Memory B cell (primary cell): Measurements from ENCODE around the gene HNRNPA2B1.
"Not testable (repeated sequence)": the region's sequence is repeated elsewhere in the genome, so short reads cannot be mapped to it uniquely, and the experiment has no call there.

Source experiments
- ATAC-seq: fragments of 150-1000 bp; cut with Tn5 transposase; 2 replicates; pipeline ENCODE4 v1.10.0; 2021; ENCODE audit warnings: low read depth, mild to moderate bottlenecking, moderate library complexity
- DNase-seq, 2 donors: peaks; one replicate each; pipeline ENCODE4 v3.0.0; 2022; ENCODE audit warnings: low spot score in 2 of 2
- H3K27ac Mint-ChIP-seq: one replicate; pipeline ENCODE4 v1.8.0; 2022; ENCODE audit warnings: mild to moderate bottlenecking, moderate library complexity, mixed read lengths
- H3K27me3 Mint-ChIP-seq: one replicate; pipeline ENCODE4 v1.8.0; 2022; ENCODE audit warnings: mixed read lengths
- H3K36me3 Mint-ChIP-seq: one replicate; pipeline ENCODE4 v1.8.0; 2022; ENCODE audit warnings: mild to moderate bottlenecking, mixed read lengths
- H3K4me1 Mint-ChIP-seq: one replicate; pipeline ENCODE4 v1.8.0; 2022; ENCODE audit warnings: mixed read lengths
- H3K4me3 Mint-ChIP-seq: one replicate; pipeline ENCODE4 v1.8.0; 2022; ENCODE audit warnings: mild to moderate bottlenecking, moderate library complexity, mixed read lengths
- H3K9me3 Mint-ChIP-seq: one replicate; pipeline ENCODE4 v1.8.0; 2022; ENCODE audit warnings: mixed read lengths

The HNRNPA2B1 gene

DNA sequence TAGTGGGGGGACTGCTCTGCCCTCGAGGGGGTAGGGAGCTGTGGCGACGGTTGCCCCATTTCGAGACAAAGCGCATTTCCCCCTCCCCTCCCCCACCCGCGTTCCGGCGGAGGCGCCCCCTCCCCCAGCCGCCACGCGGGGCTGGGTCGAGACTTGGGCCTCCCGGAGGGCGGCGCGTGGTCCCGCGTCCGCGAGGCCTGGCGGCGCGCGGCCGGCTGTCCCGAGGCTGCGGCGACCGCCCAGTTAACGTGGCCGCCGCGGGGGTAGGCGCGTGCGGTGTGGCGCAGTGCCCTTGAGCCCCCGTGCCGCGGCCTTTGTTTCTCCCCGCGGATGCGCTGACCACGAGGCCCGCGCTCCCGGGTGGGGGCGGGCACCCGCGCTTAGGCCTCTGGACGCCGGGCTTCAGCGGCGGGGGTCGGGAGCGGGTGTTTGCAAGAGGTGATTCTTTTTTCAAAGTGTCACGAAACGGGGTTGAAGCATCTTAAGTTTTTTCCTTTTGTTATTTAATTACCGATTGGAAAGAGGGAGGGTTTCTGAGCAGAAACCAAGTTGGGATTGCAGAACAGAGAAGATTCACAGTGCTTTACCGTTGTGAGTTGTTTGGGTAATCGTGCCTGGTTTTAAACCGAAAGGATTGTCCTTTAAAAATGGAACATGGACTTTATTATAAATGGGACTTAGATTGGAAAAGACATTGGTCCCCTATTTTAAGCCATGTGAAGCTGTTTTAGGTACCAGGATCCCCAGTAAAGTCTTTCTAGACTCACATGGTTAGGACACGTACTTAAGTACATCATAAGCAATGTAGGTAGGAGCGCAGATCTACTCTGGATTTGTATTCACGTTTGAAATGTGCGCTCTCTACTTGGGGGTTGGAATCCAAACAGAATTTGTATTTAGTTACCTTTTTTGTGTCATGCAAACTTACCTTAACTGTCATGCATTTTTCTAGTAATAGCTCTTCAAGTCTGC lies 1.8 kb upstream of the HNRNPA2B1 start:
- Mint-ChIP-seq H3K9me3 (no peaks in the 10 kb centered on the region), H3K27me3 (no peaks in the 10 kb centered on the region), H3K27ac (peak overlapping the region; percentile 99), H3K4me1 (peaks cover 24% of the 10 kb centered on the region), H3K4me3 (peak overlapping the region; percentile 100), H3K36me3 (peaks cover 27% of the 10 kb centered on the region)
- peak in 1 of 2 donors; percentile 42 for DNase-seq
- ATAC-seq = no peak

DNA sequence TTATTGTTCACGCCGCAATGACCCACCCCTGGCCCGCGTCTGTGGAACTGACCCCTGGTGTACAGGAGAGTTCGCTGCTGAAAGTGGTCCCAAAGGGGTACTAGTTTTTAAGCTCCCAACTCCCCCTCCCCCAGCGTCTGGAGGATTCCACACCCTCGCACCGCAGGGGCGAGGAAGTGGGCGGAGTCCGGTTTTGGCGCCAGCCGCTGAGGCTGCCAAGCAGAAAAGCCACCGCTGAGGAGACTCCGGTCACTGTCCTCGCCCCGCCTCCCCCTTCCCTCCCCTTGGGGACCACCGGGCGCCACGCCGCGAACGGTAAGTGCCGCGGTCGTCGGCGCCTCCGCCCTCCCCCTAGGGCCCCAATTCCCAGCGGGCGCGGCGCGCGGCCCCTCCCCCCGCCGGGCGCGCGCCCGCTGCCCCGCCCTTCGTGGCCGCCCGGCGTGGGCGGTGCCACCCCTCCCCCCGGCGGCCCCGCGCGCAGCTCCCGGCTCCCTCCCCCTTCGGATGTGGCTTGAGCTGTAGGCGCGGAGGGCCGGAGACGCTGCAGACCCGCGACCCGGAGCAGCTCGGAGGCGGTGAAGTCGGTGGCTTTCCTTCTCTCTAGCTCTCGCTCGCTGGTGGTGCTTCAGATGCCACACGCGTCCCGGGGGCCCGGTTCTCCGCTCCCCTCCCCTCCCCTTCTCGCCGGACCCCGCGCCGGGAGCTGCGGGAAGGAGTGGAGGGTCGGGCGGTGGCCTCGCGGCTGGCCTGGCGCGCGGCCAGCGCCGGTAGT lies 887 bp upstream of the HNRNPA2B1 start, which contains the start of gene CBX3:
CBX3 (plus strand) TSS at position 499 of the 772 bp plus-strand sequence. CDS start 1,254 bp downstream, outside the sequence.
- peak within 1 kb of the TSS; percentile 100 for H3K4me3 Mint-ChIP-seq
- H3K9me3 Mint-ChIP-seq = no peaks in the 10 kb centered on the region
- H3K27me3 Mint-ChIP-seq = no peaks in the 10 kb centered on the region
- DNase-seq (peak; percentile 90), ATAC-seq (peak; percentile 40)
- H3K36me3 Mint-ChIP-seq = peaks cover 28% of the 10 kb centered on the region
- peaks cover 28% of the 10 kb centered on the region for H3K4me1 Mint-ChIP-seq
- H3K27ac Mint-ChIP-seq = peak within 1 kb of the TSS; percentile 99

DNA sequence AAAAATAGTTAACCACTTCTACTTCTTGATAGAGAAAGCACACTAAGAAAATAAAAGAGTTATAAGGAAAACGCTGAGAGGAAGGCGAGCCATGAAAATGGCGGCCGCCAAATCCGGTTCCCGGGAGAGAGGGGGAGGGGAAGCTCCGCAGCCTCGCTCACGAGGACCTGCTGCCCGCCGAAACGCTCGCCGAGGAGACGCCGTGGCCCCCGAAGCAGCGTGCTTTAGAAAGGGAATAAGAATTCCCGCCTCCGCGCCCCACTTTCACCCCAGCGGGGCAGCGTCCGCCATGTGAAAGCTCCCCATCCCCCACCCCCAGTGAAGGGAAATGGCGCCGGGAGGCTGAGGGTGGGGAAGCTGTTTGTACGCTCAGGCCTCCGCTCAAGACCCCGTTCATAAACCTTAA lies 505 bp downstream of the HNRNPA2B1 start:
- DNase-seq (peak; percentile 79 to 85), ATAC-seq (peak; percentile 16)
- H3K27me3 Mint-ChIP-seq = no peaks in the 10 kb centered on the region
- no peaks in the 10 kb centered on the region for H3K9me3 Mint-ChIP-seq
- H3K27ac Mint-ChIP-seq = peak overlapping the region; percentile 99
- H3K36me3 Mint-ChIP-seq = peaks cover 35% of the 10 kb centered on the region
- H3K4me3 Mint-ChIP-seq = peak overlapping the region; percentile 100
- H3K4me1 Mint-ChIP-seq = peaks cover 32% of the 10 kb centered on the region

DNA sequence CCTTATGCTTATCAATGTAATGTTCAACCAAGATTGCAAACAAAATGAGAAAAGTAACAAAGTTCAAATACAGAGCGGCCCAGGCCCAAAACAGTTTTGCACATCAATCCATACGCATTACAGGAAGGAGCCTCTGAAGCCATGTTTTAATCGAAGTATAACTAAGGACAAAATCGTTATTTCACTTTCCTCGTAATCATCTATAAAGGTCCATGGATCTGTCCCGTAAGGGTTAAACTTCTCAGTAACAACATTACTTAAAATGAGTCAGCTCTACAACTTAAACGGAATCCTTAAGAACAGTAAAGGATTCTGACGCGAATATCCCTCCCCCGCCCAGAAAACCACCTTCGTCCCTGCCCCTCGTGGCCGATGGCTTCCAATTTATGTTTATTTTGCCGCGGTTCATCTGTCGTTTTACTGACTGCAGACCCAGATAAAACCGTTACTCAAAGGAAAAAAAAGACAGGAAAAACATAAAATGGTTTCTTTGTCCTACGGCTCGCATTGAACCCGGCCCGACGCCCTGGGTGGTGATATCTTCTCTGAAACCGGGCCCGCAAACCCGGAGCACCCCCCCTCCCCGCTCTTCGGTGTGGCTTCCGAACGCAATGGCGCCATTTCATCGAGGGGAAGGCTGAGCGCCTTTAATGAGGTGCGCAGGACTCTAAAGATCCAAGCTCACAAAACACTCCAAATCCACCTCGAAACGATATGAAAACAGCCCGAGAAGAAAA lies 1.1 kb downstream of the HNRNPA2B1 start:
- peaks cover 35% of the 10 kb centered on the region for H3K36me3 Mint-ChIP-seq
- peak overlapping the region; percentile 99 for H3K27ac Mint-ChIP-seq
- ATAC-seq (no peak), DNase-seq (peak; percentile 56 to 69)
- H3K4me1 Mint-ChIP-seq = peaks cover 30% of the 10 kb centered on the region
- no peaks in the 10 kb centered on the region for H3K9me3 Mint-ChIP-seq
- no peaks in the 10 kb centered on the region for H3K27me3 Mint-ChIP-seq
- H3K4me3 Mint-ChIP-seq = peak overlapping the region; percentile 100

DNA sequence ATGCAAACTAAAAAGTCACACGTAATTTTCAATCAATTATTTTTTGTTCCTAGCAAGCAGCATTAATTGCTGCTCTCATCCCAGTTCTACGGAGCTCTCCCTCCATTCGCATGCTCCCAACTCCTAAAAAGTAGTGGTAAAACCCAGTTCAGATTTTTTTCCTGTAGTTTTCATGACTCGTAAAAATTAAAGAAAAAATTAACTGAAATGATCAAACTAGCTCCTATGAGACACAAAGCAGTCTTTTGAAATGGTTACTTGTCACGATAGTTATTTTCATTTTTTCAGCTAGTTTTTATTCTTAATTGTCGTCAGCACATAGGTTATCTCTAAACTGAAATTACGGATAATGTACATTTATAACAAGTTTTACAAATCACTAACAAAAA lies 1.8 kb downstream of the HNRNPA2B1 start:
- H3K4me1 Mint-ChIP-seq = peaks cover 33% of the 10 kb centered on the region
- peak overlapping the region; percentile 100 for H3K4me3 Mint-ChIP-seq
- no peak for DNase-seq
- peaks cover 39% of the 10 kb centered on the region for H3K36me3 Mint-ChIP-seq
- H3K9me3 Mint-ChIP-seq = no peaks in the 10 kb centered on the region
- peak overlapping the region; percentile 99 for H3K27ac Mint-ChIP-seq
- no peaks in the 10 kb centered on the region for H3K27me3 Mint-ChIP-seq
- ATAC-seq = no peak

DNA sequence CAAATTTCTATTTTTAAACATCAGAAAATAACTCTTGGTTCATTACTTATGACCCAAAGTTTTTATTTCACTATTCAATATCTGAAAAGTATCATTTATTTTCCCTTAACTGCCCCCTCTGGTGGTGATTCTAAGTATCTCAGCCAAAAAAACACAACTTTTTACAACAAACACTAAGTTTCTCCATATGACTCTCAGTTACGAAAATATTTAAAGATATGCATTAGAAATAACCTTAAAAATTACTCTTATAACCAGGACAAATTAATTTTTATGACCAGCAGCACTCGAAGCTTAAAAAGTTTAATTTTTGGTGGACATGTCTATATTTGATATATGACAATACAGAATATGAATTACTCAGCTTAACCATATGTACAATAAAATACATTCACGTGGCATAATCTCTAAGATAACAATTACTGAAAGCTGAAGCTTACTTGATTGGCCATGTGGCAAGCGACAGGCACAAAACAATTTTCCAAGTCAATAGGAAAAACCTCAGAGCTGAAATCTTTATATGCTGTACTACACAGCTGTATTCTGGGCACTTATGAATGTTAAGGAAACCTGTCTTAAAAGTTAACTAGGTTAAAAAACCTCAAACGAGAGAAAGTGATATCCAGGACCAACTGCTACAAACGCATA lies 2.3 kb downstream of the HNRNPA2B1 start:
- Mint-ChIP-seq H3K4me3 (peak overlapping the region; percentile 100), H3K4me1 (peaks cover 37% of the 10 kb centered on the region), H3K27me3 (no peaks in the 10 kb centered on the region), H3K36me3 (peaks cover 44% of the 10 kb centered on the region), H3K9me3 (no peaks in the 10 kb centered on the region), H3K27ac (peak overlapping the region; percentile 99)
- ATAC-seq (no peak), DNase-seq (peak in 1 of 2 donors; percentile 41)

DNA sequence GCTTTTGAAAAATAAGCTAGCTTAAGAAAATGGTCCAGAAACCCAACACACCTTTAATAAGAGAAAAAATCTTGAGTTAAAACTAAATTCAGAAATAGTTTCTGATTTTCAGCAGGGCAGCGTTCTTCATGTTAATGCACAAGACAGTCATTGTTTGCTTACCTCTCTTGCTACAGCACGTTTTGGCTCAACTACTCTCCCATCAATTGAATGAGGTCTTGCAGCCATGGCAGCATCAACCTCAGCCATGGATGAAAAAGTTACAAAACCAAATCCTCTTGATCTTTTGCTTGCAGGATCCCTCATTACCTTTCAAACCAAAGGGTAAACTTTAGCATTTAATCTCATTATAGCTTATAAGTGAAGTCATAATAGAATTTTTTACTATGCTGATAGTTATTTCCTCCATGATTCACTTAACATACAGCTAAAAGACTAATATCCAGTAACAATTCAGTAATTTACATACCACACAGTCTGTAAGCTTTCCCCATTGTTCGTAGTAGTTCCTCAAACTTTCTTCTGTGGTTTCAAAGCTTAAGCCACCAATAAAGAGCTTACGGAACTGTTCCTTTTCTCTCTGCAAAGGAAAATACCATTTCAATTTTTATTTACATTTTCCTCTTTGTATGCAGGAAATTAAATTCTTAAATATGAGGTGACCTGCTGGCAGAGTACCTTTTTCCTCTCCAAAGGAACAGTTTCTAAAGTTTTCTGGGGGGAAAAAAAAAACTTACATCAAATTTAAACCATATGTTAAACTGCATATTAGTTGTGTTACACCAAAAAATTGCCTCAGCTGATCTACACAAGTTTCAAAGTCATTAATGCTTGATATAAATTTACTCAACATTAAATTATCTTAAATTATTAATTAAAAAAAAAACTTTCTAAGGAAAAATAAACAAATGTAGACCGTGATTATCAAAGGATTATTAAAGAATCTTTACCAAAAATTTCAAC lies 3.1 kb downstream of the HNRNPA2B1 start:
- Mint-ChIP-seq H3K36me3 (peaks cover 50% of the 10 kb centered on the region), H3K4me1 (peaks cover 40% of the 10 kb centered on the region)

DNA sequence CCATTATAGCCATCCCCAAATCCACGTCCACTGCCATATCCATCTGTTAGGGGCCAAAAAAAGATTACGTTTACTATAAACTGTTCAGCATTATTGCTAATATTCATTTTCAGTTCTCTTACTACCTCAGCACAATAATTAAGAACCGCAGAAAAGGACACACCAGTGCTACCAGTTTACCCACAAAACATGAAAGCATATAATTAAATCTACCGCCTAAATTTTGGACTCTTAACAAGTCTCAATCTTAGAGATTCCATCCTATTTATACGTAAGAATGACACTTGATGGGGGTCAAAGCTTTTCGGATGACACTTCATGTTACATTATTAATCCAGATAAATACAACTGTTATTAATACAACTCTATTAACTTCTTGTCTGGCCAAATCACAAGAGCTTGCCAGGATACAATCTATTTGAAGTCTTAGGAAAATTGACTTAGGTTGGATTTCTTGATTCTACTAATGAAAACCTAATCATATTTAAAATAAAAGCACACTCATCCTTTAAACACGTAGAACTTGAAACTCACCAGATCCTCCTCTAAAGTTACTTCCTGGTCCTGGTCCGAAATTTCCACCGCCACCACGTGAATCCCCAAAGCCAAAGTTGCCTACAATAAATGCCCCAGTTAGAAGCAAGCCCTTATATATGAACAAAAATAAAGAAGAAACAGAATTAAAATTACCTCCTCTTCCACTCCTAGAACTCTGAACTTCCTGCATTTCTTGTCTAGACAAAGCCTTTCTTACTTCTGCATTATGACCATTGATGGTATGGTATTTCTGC lies 4.5 kb downstream of the HNRNPA2B1 start:
- peaks cover 56% of the 10 kb centered on the region for H3K36me3 Mint-ChIP-seq
- H3K27ac Mint-ChIP-seq = peak overlapping the region; percentile 73
- no peaks in the 10 kb centered on the region for H3K9me3 Mint-ChIP-seq
- DNase-seq (no peak), ATAC-seq (no peak)
- H3K4me3 Mint-ChIP-seq = peak overlapping the region; percentile 78
- peaks cover 46% of the 10 kb centered on the region for H3K4me1 Mint-ChIP-seq
- H3K27me3 Mint-ChIP-seq = no peaks in the 10 kb centered on the region

More for the DNA sequence above, 3.1 kb downstream of the HNRNPA2B1 start:
- peak overlapping the region; percentile 99 for H3K27ac Mint-ChIP-seq
- H3K27me3 Mint-ChIP-seq = no peaks in the 10 kb centered on the region
- ATAC-seq (peak; percentile 15), DNase-seq (no peak)
- no peaks in the 10 kb centered on the region for H3K9me3 Mint-ChIP-seq
- H3K4me3 Mint-ChIP-seq = peak overlapping the region; percentile 100

DNA sequence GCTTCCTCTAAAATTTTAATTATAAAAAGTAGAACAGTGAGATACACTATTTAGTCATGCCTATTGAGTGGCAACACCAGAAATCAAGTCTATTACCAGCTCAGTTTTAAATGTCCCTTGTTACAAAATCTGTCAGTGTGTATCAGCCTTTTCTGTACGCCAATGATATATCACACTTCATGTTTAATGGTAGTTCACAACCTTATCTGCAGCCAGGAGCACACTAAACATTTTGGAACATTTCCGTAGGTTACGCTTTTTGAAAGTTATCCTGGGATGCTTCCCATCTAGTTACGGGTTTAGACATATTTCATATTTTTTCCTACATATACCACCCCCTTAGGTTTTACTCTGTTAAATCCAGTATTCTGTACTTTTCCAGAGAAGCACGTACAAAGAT lies 5.4 kb downstream of the HNRNPA2B1 start:
- H3K4me1 Mint-ChIP-seq = peaks cover 50% of the 10 kb centered on the region
- no peak for ATAC-seq
- no peaks in the 10 kb centered on the region for H3K9me3 Mint-ChIP-seq
- peak overlapping the region; percentile 39 for H3K4me3 Mint-ChIP-seq
- no peak for DNase-seq
- H3K27me3 Mint-ChIP-seq = no peaks in the 10 kb centered on the region
- peaks cover 60% of the 10 kb centered on the region for H3K36me3 Mint-ChIP-seq
- H3K27ac Mint-ChIP-seq = no peak overlapping the region

DNA sequence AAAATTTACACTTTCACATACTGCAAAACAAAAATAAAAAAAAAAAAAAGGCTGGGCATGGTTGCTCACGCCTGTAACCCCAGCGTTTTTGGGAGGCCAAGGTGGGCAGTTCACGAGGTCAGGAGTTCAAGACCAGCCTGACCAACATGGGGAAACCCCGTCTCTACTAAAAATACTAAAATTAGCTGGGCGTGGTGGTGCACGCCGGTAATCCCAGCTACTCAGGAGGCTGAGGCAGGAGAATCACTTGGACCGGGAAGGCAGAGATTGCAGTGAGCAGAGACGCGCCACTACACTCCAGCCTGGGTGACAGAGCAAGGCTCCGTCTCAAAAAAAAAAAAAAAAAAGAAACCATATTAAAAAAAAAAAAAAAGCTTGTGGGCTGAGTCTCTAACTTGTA lies 5.8 kb downstream of the HNRNPA2B1 start:
- not testable (repeated sequence) for H3K27me3 Mint-ChIP-seq, ATAC-seq, DNase-seq, H3K9me3 Mint-ChIP-seq
- Mint-ChIP-seq H3K4me3 (peak overlapping the region; percentile 39), H3K27ac (peak overlapping the region; percentile 82), H3K4me1 (peaks cover 50% of the 10 kb centered on the region), H3K36me3 (peaks cover 59% of the 10 kb centered on the region)

DNA sequence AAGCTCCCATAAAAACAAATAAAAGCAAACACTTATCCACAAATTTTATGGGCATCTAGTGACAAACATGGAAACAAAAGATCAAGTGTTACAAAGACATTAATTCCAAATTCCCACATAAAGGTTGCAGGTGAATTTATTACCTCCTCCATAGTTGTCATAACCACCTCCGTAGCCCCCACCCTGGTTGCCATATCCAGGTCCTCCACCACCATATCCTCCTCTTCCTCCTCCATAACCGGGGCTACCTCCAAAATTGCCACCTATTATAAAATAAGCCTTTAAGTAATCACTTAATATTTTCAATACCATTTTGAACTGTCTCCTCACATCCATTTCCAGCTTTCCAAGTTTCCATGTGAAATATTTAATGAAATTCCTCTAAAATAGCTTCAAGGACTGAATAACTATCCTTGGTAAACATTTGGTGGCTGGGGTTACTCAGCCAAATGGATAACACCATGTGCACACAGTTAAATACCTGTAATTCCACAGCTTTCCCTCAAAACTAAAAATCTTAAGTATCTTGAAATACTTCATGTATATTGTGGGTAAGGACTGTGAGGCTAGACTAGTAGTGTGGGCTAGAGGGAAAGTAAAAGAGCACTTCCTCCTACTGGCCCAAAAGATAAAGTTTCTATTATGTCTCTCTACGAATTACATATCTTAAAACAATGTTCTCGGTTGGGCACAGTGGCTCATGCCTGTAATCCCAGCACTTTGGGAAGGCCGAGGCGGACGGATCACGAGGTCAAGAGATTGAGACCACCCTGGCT lies 6.9 kb downstream of the HNRNPA2B1 start:
- Mint-ChIP-seq H3K27me3 (no peaks in the 10 kb centered on the region), H3K27ac (peak overlapping the region; percentile 82), H3K4me1 (peaks cover 54% of the 10 kb centered on the region), H3K9me3 (no peaks in the 10 kb centered on the region), H3K36me3 (peaks cover 53% of the 10 kb centered on the region), H3K4me3 (peak overlapping the region; percentile 61)
- DNase-seq (no peak), ATAC-seq (peak; percentile 26)
